Measurements from ENCODE around the gene ATP6AP1. TPM values are rescaled to one million over a fixed set of nuclear protein-coding genes. Genes with fewer than 3 reads are reported as not detected.
A peak's percentile ranks its signal among the peaks of the same experiment; 100 is the strongest.

The ATP6AP1 gene
- total and polyA plus RNA-seq, 9 of the 15 experiments (the other 6 are each of a cell fraction or from before 2014, with no cell fraction given) = 8.3 to 90.5 (median 52.9) TPM

DNA sequence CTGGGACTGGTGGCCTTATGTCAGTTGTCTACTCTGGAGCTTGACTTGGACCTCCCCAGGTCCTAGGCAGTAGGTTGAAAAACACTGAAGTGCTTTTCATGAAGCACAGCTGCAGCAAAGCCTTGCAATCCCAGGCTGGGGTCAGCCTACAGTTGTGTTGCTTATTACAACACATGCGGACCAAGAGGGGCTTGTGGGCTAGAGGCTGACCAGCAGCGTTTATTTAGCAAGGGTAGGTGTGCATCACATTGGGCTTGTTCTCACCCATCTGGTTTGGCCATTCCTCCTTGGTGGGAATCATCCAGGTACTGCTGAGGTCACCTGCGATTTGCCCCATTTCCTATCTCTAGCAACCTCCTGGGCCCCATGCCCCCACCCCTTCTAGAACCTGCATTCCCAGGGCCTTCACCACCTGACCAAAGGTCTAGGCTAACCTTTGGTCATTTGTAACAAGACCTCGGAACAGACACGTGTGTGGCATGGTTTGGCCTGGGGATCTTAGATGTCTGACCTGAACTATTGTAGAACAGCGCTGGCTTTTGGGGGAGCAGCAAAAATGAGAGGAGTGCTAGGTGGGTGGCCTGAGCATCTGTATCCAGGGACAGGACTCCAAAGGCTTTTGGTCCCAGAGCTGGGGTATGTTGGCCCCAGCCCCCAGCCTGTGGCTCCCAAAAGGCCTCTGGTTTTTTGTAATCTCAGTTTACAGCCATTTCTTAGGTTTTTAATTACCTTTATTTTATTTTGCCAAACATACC, 27.3 kb upstream of the ATP6AP1 start (continued):
- TF ChIP-seq ZSCAN32 (CRISPR knock-in tag; IDR thresholded peaks at IDR 0.05) (no peak), OTX1 (CRISPR knock-in tag; IDR thresholded peaks at IDR 0.05) (peak; percentile 96), PHF8 (IDR thresholded peaks at IDR 0.05; ENCODE audit: borderline replicate concordance, low read length) (no peak), FOXP1 (CRISPR knock-in tag; IDR thresholded peaks at IDR 0.05) (peak; percentile 43; the same call in 1 of the 2 replicates), ZFPM2 (CRISPR knock-in tag; IDR thresholded peaks at IDR 0.05) (peak; percentile 86; the same call in 1 of the 2 replicates), SIX5 (IDR thresholded peaks at IDR 0.05; ENCODE audit: borderline replicate concordance in 1 of 2, insufficient read depth in 1 of 2, low read depth in 1 of 2, low read length in 2 of 2) (no peak), ZSCAN29 (IDR thresholded peaks at IDR 0.05) (no peak), JUN (IDR thresholded peaks at IDR 0.05; ENCODE audit: borderline replicate concordance, low read depth, low read length) (no peak), JUN (CRISPR knock-in tag; IDR thresholded peaks at IDR 0.05; ENCODE audit: borderline replicate concordance) (no peak), ZNF239 (CRISPR knock-in tag; IDR thresholded peaks at IDR 0.05) (no peak), NFATC3 (IDR thresholded peaks at IDR 0.05) (no peak), ZNF232 (CRISPR knock-in tag; IDR thresholded peaks at IDR 0.05) (no peak), YY1 (IDR thresholded peaks at IDR 0.05; ENCODE audit: borderline replicate concordance in 1 of 3, control insufficient read depth in 1 of 3, extremely low read depth in 1 of 3, insufficient read depth in 3 of 3, insufficient read length in 1 of 3, insufficient replicate concordance in 2 of 3, low read depth in 1 of 3, low read length in 2 of 3) (peak in 1 of 3 experiments; percentile 13), CBX5 (IDR thresholded peaks at IDR 0.05; ENCODE audit: borderline replicate concordance, low read depth) (no peak), ETV6 (IDR thresholded peaks at IDR 0.05; ENCODE audit: borderline replicate concordance in 1 of 2, low read depth in 2 of 2, low read length in 1 of 2) (no peak), ETV6 (CRISPR knock-in tag; IDR thresholded peaks at IDR 0.05; ENCODE audit: borderline replicate concordance) (no peak; the same call in 1 of the 2 replicates), GTF2F1 (IDR thresholded peaks at IDR 0.05; ENCODE audit: low read depth, low read length) (no peak), KLF16 (IDR thresholded peaks at IDR 0.05) (no peak), SMARCC2 (IDR thresholded peaks at IDR 0.05; ENCODE audit: low read depth) (no peak), ERF (CRISPR knock-in tag; IDR thresholded peaks at IDR 0.05) (peak; percentile 93)
- TF ChIP-seq, protein P1, sequence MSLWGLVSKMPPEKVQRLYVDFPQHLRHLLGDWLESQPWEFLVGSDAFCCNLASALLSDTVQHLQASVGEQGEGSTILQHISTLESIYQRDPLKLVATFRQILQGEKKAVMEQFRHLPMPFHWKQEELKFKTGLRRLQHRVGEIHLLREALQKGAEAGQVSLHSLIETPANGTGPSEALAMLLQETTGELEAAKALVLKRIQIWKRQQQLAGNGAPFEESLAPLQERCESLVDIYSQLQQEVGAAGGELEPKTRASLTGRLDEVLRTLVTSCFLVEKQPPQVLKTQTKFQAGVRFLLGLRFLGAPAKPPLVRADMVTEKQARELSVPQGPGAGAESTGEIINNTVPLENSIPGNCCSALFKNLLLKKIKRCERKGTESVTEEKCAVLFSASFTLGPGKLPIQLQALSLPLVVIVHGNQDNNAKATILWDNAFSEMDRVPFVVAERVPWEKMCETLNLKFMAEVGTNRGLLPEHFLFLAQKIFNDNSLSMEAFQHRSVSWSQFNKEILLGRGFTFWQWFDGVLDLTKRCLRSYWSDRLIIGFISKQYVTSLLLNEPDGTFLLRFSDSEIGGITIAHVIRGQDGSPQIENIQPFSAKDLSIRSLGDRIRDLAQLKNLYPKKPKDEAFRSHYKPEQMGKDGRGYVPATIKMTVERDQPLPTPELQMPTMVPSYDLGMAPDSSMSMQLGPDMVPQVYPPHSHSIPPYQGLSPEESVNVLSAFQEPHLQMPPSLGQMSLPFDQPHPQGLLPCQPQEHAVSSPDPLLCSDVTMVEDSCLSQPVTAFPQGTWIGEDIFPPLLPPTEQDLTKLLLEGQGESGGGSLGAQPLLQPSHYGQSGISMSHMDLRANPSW (CRISPR knock-in tag; IDR thresholded peaks at IDR 0.05) = peak; percentile 78; the same call in 1 of the 2 replicates
- TF ChIP-seq, protein P2, sequence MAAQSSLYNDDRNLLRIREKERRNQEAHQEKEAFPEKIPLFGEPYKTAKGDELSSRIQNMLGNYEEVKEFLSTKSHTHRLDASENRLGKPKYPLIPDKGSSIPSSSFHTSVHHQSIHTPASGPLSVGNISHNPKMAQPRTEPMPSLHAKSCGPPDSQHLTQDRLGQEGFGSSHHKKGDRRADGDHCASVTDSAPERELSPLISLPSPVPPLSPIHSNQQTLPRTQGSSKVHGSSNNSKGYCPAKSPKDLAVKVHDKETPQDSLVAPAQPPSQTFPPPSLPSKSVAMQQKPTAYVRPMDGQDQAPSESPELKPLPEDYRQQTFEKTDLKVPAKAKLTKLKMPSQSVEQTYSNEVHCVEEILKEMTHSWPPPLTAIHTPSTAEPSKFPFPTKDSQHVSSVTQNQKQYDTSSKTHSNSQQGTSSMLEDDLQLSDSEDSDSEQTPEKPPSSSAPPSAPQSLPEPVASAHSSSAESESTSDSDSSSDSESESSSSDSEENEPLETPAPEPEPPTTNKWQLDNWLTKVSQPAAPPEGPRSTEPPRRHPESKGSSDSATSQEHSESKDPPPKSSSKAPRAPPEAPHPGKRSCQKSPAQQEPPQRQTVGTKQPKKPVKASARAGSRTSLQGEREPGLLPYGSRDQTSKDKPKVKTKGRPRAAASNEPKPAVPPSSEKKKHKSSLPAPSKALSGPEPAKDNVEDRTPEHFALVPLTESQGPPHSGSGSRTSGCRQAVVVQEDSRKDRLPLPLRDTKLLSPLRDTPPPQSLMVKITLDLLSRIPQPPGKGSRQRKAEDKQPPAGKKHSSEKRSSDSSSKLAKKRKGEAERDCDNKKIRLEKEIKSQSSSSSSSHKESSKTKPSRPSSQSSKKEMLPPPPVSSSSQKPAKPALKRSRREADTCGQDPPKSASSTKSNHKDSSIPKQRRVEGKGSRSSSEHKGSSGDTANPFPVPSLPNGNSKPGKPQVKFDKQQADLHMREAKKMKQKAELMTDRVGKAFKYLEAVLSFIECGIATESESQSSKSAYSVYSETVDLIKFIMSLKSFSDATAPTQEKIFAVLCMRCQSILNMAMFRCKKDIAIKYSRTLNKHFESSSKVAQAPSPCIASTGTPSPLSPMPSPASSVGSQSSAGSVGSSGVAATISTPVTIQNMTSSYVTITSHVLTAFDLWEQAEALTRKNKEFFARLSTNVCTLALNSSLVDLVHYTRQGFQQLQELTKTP (IDR thresholded peaks at IDR 0.05; ENCODE audit: low read depth in 1 of 2, partially characterized antibody in 2 of 2) = no peak

All from K562 (cell line).